Stomach (tissue), 9 donors: ENCODE results near the gene SERPINB10. TPM values are rescaled to one million over a fixed set of nuclear protein-coding genes. Genes with fewer than 3 reads are reported as not detected.

Source experiments
- DNase-seq, 2 donors: peaks; one replicate each; pipeline versions ENCODE4 v3.0.0 to v3.0.0-alpha.2; 2013 to 2019
- H3K27ac ChIP-seq, 5 donors: fragments of 200-600 bp in 4 of 5; sonication (generic) in 4 of 5; one replicate each; pipeline ENCODE4 v1.5.1; 2013 to 2019; ENCODE audit warnings: mild to moderate bottlenecking in 1 of 5, moderate library complexity in 1 of 5
- H3K27me3 ChIP-seq, 3 donors: fragments of 200-600 bp; sonication (generic); one replicate each; pipeline ENCODE4 v1.5.1; 2017 to 2019; ENCODE audit warnings: mixed run types in 1 of 3
- H3K36me3 ChIP-seq, 4 donors: fragments of 200-600 bp; sonication (generic); 1 replicate in 3 of 4; 2 replicates in 1 of 4; pipeline ENCODE4 v1.5.1; 2016 to 2019
- H3K4me1 ChIP-seq, 4 donors: fragments of 200-600 bp; sonication (generic); one replicate each; pipeline ENCODE4 v1.5.1; 2016 to 2019
- H3K4me3 ChIP-seq, 4 donors: fragments of 200-600 bp; sonication (generic) in 3 of 4; one replicate each; pipeline ENCODE4 v1.5.1; 2016 to 2019; ENCODE audit warnings: mild to moderate bottlenecking in 1 of 4
- H3K9me3 ChIP-seq, 4 donors: fragments of 200-600 bp; sonication (generic); one replicate each; pipeline ENCODE4 v1.5.1; 2016 to 2019
- CTCF ChIP-seq, 7 experiments: fragments of 450-650 bp in 4 of 7; fragments of 200-600 bp in 3 of 7; sonication (generic) in 3 of 7; IDR thresholded peaks; one replicate each; pipeline ENCODE4 v1.5.1; 2016 to 2019; ENCODE audit warnings: antibody characterized with exemption in 7 of 7, control low read depth in 2 of 7, mild to moderate bottlenecking in 1 of 7
- EP300 ChIP-seq: sonication (generic); formaldehyde crosslinking; IDR thresholded peaks from one replicate; pipeline ENCODE4 v1.6.1; 2017; ENCODE audit warnings: antibody characterized with exemption
- POLR2A ChIP-seq, 4 donors: fragments of 450-650 bp; IDR thresholded peaks; one replicate each; pipeline ENCODE4 v1.6.1; 2016; ENCODE audit warnings: antibody characterized with exemption in 4 of 4, control low read depth in 2 of 4, mild to moderate bottlenecking in 1 of 4, moderate library complexity in 1 of 4
- POLR2AphosphoS5 ChIP-seq, 3 donors: sonication (generic); formaldehyde crosslinking; IDR thresholded peaks; one replicate each; pipeline ENCODE4 v1.6.1; 2016; ENCODE audit warnings: antibody characterized with exemption in 3 of 3
- WGBS, 5 donors: extraction: QIAGEN DNeasy Blood & Tissue Kit in 3 of 5; methylation state at CpG; one replicate each; pipeline versions ENCODE4 v1.1.5 to v1.1.7; 2013 to 2018; 5-methylcytosine and 5-hydroxymethylcytosine counted together
- intact Hi-C: fragments of 100-400 bp; cut with DNase I; formaldehyde crosslinking; loops from one replicate; pipeline ENCODE4 v1.15.1; 2023; ENCODE audit warnings: low total_unique reads
- polyA plus RNA-seq, 3 donors: library from polyadenylated mRNA; stranded (reverse); fragments of 200-250 nt; gene quantifications; one replicate each; pipeline ENCODE4 v1.2.3, GENCODE V29; 2013
- total RNA-seq, 5 donors: library from RNA; depleted of rRNA; stranded (reverse); fragments of >200 nt; gene quantifications; one replicate each; pipeline versions ENCODE4 v1.1.0 to v1.2.3, GENCODE V29; 2014 to 2016
- donor health status: healthy with polysubstance abuse.
- donor health status: Bipolar disorder and iron deficiency.
- donor health status: healthy.

The SERPINB10 gene
- total and polyA plus RNA-seq, 8 donors = 0.10 to 0.73 TPM; not detected in 6

DNA sequence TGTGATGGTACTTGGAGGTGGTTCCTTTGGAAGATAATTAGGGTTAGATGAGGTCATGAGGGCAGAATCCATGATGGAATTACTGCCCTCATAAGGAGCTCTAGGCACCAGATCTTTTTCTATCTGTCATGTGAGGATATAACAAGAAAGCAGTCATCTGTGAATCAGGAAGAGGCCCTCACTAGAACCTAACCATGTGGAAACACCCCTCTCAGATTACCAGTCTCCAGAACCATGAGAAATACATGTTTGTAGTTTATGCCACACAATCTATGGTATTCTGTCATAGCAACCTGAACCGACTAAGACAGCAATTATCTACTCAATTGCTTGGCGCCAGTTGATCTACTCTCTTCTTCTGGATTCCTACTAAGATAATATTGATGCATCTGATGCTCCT lies 2.4 kb upstream of the SERPINB10 start:
- H3K9me3 ChIP-seq = no peaks in the 10 kb centered on the region

DNA sequence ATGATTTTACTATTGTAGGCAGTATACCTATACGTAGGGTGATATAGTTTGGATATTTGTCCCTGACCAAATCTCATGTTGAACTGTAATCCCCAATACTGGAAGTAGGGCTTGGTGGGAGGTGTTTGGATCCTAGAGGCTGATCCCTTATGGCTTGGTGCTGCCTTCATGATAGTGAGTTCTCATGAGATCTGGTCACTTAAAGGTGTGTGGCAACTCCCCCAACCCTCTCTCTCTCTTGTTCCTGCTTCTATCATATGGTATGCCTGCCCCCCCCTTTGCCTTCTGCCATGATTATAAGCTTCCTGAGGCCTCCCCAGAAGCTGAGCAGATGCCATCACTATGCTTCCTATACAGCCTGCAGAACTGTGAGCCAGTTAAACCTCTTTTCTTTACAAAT lies 1.7 kb upstream of the SERPINB10 start:
- 67 to 95% (median 85%) methylated on average over 1 of the region's 1 CpG for WGBS, 5 donors
- no peak for DNase-seq
- H3K4me1 ChIP-seq = no peaks in the 10 kb centered on the region
- no peaks in the 10 kb centered on the region for H3K27me3 ChIP-seq
- no peak overlapping the region for H3K27ac ChIP-seq
- TF ChIP-seq CTCF (IDR thresholded peaks at IDR 0.05) (no peak), EP300 (no peak), POLR2AphosphoS5 (IDR thresholded peaks at IDR 0.05) (no peak), POLR2A (IDR thresholded peaks at IDR 0.05) (no peak)
- no peaks in the 10 kb centered on the region for H3K36me3 ChIP-seq
- H3K9me3 ChIP-seq = no peaks in the 10 kb centered on the region
- no peak overlapping the region for H3K4me3 ChIP-seq
- intact Hi-C loops = no loop called here

More for the DNA sequence above, 2.4 kb upstream of the SERPINB10 start:
- Histone ChIP-seq H3K4me3 (no peak overlapping the region), H3K27ac (no peak overlapping the region), H3K27me3 (no peaks in the 10 kb centered on the region), H3K4me1 (no peaks in the 10 kb centered on the region), H3K36me3 (no peaks in the 10 kb centered on the region)
- TF ChIP-seq POLR2A (IDR thresholded peaks at IDR 0.05) (no peak), EP300 (no peak), CTCF (IDR thresholded peaks at IDR 0.05) (no peak), POLR2AphosphoS5 (IDR thresholded peaks at IDR 0.05) (no peak)
- 89 to 96% (median 94%) methylated on average over 2 of the region's 2 CpGs for WGBS, 5 donors
- no peak for DNase-seq
- intact Hi-C loops = no loop called here

GRCh38 chr18:63908858-63909257 lies 1.1 kb downstream of the SERPINB10 start:
- no peak for TF ChIP-seq POLR2A (IDR thresholded peaks at IDR 0.05)
- intact Hi-C loops = no loop called here

DNA sequence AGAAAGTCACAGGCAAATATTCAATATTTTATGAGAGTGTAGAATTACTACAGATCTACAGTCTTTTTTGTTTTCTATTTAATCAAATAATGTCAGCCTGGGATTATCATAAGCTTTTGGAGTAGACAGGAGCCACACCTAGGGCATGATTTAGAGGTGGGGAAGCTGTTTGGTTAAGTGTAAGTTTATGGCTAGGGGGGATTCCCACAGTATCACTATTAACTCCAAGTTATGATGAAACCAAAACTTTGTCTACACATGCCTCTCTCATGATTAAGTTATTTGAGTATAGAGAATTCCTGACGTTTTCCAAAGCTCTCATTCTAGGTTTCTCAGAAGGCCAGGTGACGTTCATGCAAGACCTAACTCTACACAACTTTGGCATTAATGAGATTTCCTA lies 2.1 kb downstream of the SERPINB10 start:
- H3K4me1 ChIP-seq = no peaks in the 10 kb centered on the region
- H3K36me3 ChIP-seq = no peaks in the 10 kb centered on the region
- H3K27ac ChIP-seq = no peak overlapping the region
- 48 to 66% (median 53%) methylated on average over 2 of the region's 2 CpGs for WGBS, 5 donors
- H3K27me3 ChIP-seq = no peaks in the 10 kb centered on the region
- intact Hi-C loops = no loop called here
- H3K4me3 ChIP-seq = no peak overlapping the region
- H3K9me3 ChIP-seq = no peaks in the 10 kb centered on the region
- no peak for TF ChIP-seq EP300
- no peak for TF ChIP-seq CTCF (IDR thresholded peaks at IDR 0.05)
- TF ChIP-seq POLR2AphosphoS5 (IDR thresholded peaks at IDR 0.05) = no peak
- no peak for TF ChIP-seq POLR2A (IDR thresholded peaks at IDR 0.05)
- DNase-seq = no peak

More at GRCh38 chr18:63908858-63909257, 1.1 kb downstream of the SERPINB10 start:
- no peaks in the 10 kb centered on the region for H3K9me3 ChIP-seq
- no peaks in the 10 kb centered on the region for H3K4me1 ChIP-seq
- H3K27ac ChIP-seq = no peak overlapping the region
- DNase-seq = no peak
- H3K27me3 ChIP-seq = no peaks in the 10 kb centered on the region
- no peak overlapping the region for H3K4me3 ChIP-seq
- WGBS, 5 donors = 72 to 100% (median 81%) methylated on average over 1 of the region's 1 CpG
- H3K36me3 ChIP-seq = no peaks in the 10 kb centered on the region

DNA sequence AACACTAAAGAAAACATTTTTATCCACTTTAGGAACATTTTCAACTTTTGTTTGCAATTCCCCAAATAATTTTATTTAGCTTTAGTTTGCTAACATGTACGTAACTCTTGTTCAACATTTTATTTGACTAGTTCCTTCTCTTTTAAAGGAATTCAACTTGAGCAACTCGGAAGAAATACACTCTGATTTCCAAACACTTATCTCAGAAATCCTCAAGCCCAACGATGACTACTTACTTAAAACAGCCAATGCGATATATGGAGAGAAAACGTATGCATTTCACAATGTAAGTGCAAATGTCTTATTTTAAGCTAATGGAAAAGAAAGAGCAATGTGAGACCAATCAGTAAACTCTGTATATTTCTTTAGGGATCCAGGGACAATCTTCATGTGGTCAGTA lies 10.1 kb downstream of the SERPINB10 start:
- no peak for DNase-seq
- H3K4me3 ChIP-seq = no peak overlapping the region
- H3K27ac ChIP-seq = no peak overlapping the region
- intact Hi-C loops = no loop called here
- no peaks in the 10 kb centered on the region for H3K4me1 ChIP-seq
- no peak for TF ChIP-seq EP300
- TF ChIP-seq POLR2AphosphoS5 (IDR thresholded peaks at IDR 0.05) = no peak
- no peak for TF ChIP-seq CTCF (IDR thresholded peaks at IDR 0.05)
- no peaks in the 10 kb centered on the region for H3K27me3 ChIP-seq
- 74 to 80% (median 78%) methylated on average over 5 of the region's 5 CpGs for WGBS, 5 donors
- H3K36me3 ChIP-seq = no peaks in the 10 kb centered on the region
- H3K9me3 ChIP-seq = no peaks in the 10 kb centered on the region
